SK-N-MC (cell line): ENCODE measurements around the gene BEND7.

Experiments used
- EZH2 ChIP-seq: fragments of 200-600 bp; sonication (generic); IDR thresholded peaks from one replicate; pipeline ENCODE4 v1.6.1; 2017; ENCODE audit warnings: antibody characterized with exemption
- FOXP2 ChIP-seq: optimal IDR thresholded peaks from 2 replicates; pipeline ENCODE3; 2011; ENCODE audit warnings: mild to moderate bottlenecking, moderate library complexity; ENCODE audit not compliant: insufficient read depth; ENCODE audit errors: extremely low read length, control extremely low read depth
- POLR2AphosphoS5 ChIP-seq: IDR thresholded peaks from 2 replicates; pipeline ENCODE4 v1.6.1; 2012; ENCODE audit warnings: mild to moderate bottlenecking, low read depth, low read length, borderline replicate concordance

- no peak for TF ChIP-seq EZH2
- no peak for TF ChIP-seq POLR2AphosphoS5
- TF ChIP-seq FOXP2: no peak
Measured at GRCh38 chr10:13421382-13421917, 107.4 kb downstream of the BEND7 start.
